Neural cell (in vitro differentiated cells): Measurements from ENCODE around the gene EIF4H. TPM values are rescaled to one million over a fixed set of nuclear protein-coding genes. Genes with fewer than 3 reads are reported as not detected.

Source experiments
- H2AFZ ChIP-seq: fragments of 200-600, 300-800 bp; sonication (generic), shearing (Covaris generic); 2 replicates; pipeline ENCODE4 v1.6.0; 2014; ENCODE audit warnings: low read depth, mild to moderate bottlenecking, antibody characterized with exemption, low read length, moderate library complexity
- H3F3A ChIP-seq: fragments of 200-600 bp; shearing (Covaris generic); 2 replicates; pipeline ENCODE4 v1.6.1; 2016; ENCODE audit warnings: mild to moderate bottlenecking, moderate library complexity, mixed read lengths, antibody characterized with exemption, low read length; ENCODE audit not compliant: insufficient read depth, poor library complexity, severe bottlenecking
- H3K27ac ChIP-seq: fragments of 200-600, 300-800 bp; sonication (generic), shearing (Covaris generic); 2 replicates; pipeline ENCODE4 v1.5.1; 2014; ENCODE audit warnings: mild to moderate bottlenecking, low read length, moderate library complexity
- H3K27me3 ChIP-seq: fragments of 300-800, 200-600 bp; sonication (generic), shearing (Covaris generic); 2 replicates; pipeline ENCODE4 v1.6.0; 2014; ENCODE audit warnings: mild to moderate bottlenecking, low read depth, low read length, moderate library complexity; ENCODE audit not compliant: insufficient read depth
- H3K36me3 ChIP-seq: fragments of 300-800, 200-600 bp; sonication (generic), shearing (Covaris generic); 2 replicates; pipeline ENCODE4 v1.5.1; 2014; ENCODE audit warnings: mild to moderate bottlenecking, antibody characterized with exemption, low read length, moderate library complexity; ENCODE audit not compliant: insufficient read depth
- H3K4me2 ChIP-seq: fragments of 300-800, 200-600 bp; sonication (generic), shearing (Covaris generic); 2 replicates; pipeline ENCODE4 v1.6.0; 2014; ENCODE audit warnings: mild to moderate bottlenecking, low read length
- H3K4me3 ChIP-seq: fragments of 300-800, 200-600 bp; sonication (generic), shearing (Covaris generic); 2 replicates; pipeline ENCODE4 v1.5.1; 2014; ENCODE audit warnings: mild to moderate bottlenecking, low read length, moderate library complexity
- H3K79me2 ChIP-seq: fragments of 200-600 bp; shearing (Covaris generic); replicated peaks from 2 replicates; pipeline ENCODE4 v1.6.0; 2014; ENCODE audit warnings: mild to moderate bottlenecking, low read length, moderate library complexity; ENCODE audit not compliant: insufficient read depth
- H3K9ac ChIP-seq: fragments of 300-800, 200-600 bp; sonication (generic), shearing (Covaris generic); 2 replicates; pipeline ENCODE4 v1.6.1; 2016; ENCODE audit warnings: mild to moderate bottlenecking, low read length, mixed read lengths
- H3K9me2 ChIP-seq: fragments of 200-600 bp; shearing (Covaris generic); 2 replicates; pipeline ENCODE4 v1.6.1; 2016; ENCODE audit warnings: mild to moderate bottlenecking, low read length, mixed read lengths; ENCODE audit not compliant: insufficient read depth
- H3K9me3 ChIP-seq: fragments of 200-600, 300-800 bp; sonication (generic), shearing (Covaris generic); 2 replicates; pipeline ENCODE4 v1.6.1; 2016; ENCODE audit warnings: mild to moderate bottlenecking, mixed run types, low read length, moderate library complexity, mixed read lengths
- H4K20me1 ChIP-seq: fragments of 200-600 bp; shearing (Covaris generic); 2 replicates; pipeline ENCODE4 v1.6.1; 2016; ENCODE audit warnings: mild to moderate bottlenecking, mixed run types; ENCODE audit not compliant: insufficient read depth
- CTCF ChIP-seq: fragments of 450-650 bp; IDR thresholded peaks from 2 replicates; pipeline ENCODE4 v1.5.1; 2014; ENCODE audit warnings: antibody characterized with exemption, mild to moderate bottlenecking, moderate library complexity; ENCODE audit not compliant: poor library complexity, severe bottlenecking
- EP300 ChIP-seq: fragments of 450-650 bp; conservative IDR thresholded peaks from 2 replicates; pipeline ENCODE4 v1.6.1; 2014; ENCODE audit warnings: antibody characterized with exemption, mild to moderate bottlenecking, moderate library complexity; ENCODE audit not compliant: poor library complexity, severe bottlenecking
- EZH2 ChIP-seq: fragments of 200-600, 300-800 bp; shearing (Covaris generic), sonication (generic); IDR thresholded peaks from 2 replicates; pipeline ENCODE4 v1.6.1; 2014; ENCODE audit warnings: antibody characterized with exemption, low read length, borderline replicate concordance, mild to moderate bottlenecking; ENCODE audit not compliant: insufficient read depth, poor library complexity, severe bottlenecking
- MXI1 ChIP-seq: fragments of 450-650 bp; conservative IDR thresholded peaks from 2 replicates; pipeline ENCODE4 v1.6.1; 2014; ENCODE audit warnings: antibody characterized with exemption, mild to moderate bottlenecking; ENCODE audit not compliant: poor library complexity, severe bottlenecking
- POLR2AphosphoS5 ChIP-seq: IDR thresholded peaks from 2 replicates; pipeline ENCODE4 v1.6.1; 2012
- RAD21 ChIP-seq: fragments of 450-650 bp; conservative IDR thresholded peaks from 2 replicates; pipeline ENCODE4 v1.6.1; 2014; ENCODE audit warnings: antibody characterized with exemption, mild to moderate bottlenecking, moderate library complexity
- REST ChIP-seq: IDR thresholded peaks from 2 replicates; pipeline ENCODE4 v1.6.1; 2012; ENCODE audit warnings: borderline replicate concordance
- SMC3 ChIP-seq: fragments of 450-650 bp; conservative IDR thresholded peaks from 2 replicates; pipeline ENCODE4 v1.6.1; 2014; ENCODE audit warnings: antibody characterized with exemption, mild to moderate bottlenecking, moderate library complexity; ENCODE audit not compliant: poor library complexity
- TAF1 ChIP-seq: IDR thresholded peaks from 2 replicates; pipeline ENCODE4 v1.6.1; 2012; ENCODE audit warnings: low read depth
- polyA plus RNA-seq: library from polyadenylated mRNA; depleted of rRNA; stranded (reverse); fragments of >200 nt; gene quantifications from 2 replicates; pipeline ENCODE4 v1.2.3, GENCODE V29; 2014

The EIF4H gene
- polyA plus RNA-seq, 1 donor from 2014 or later: 170 TPM

- Histone ChIP-seq H3K27me3 (no peaks in the 10 kb centered on the region), H2AFZ (no peak overlapping the region), H3K36me3 (no peaks in the 10 kb centered on the region), H3F3A (no peaks in the 10 kb centered on the region), H3K9me3 (no peaks in the 10 kb centered on the region), H3K9me2 (no peaks in the 10 kb centered on the region), H3K4me2 (no peak overlapping the region), H3K9ac (no peak overlapping the region), H4K20me1 (no peaks in the 10 kb centered on the region), H3K27ac (no peak overlapping the region), H3K4me3 (no peak overlapping the region), H3K79me2 (no peaks in the 10 kb centered on the region)
- TF ChIP-seq TAF1 (no peak), REST (no peak), SMC3 (no peak), EZH2 (no peak), POLR2AphosphoS5 (no peak), RAD21 (no peak), CTCF (no peak), EP300 (no peak), MXI1 (no peak)
These were observed 35.0 kb upstream of the EIF4H start for GRCh38 chr7:74138945-74139843.

- Histone ChIP-seq H3K27ac (no peak overlapping the region), H3K79me2 (no peaks in the 10 kb centered on the region), H3K9me3 (no peaks in the 10 kb centered on the region), H3K9ac (no peak overlapping the region), H2AFZ (no peak overlapping the region), H3F3A (no peaks in the 10 kb centered on the region), H3K27me3 (no peaks in the 10 kb centered on the region), H3K36me3 (no peaks in the 10 kb centered on the region), H3K4me2 (no peak overlapping the region), H3K4me3 (no peak overlapping the region), H4K20me1 (no peaks in the 10 kb centered on the region), H3K9me2 (no peaks in the 10 kb centered on the region)
- TF ChIP-seq SMC3: no peak
- TF ChIP-seq POLR2AphosphoS5: no peak
- TF ChIP-seq RAD21: no peak
- TF ChIP-seq REST: no peak
- TF ChIP-seq EP300: no peak
- TF ChIP-seq CTCF: no peak
- TF ChIP-seq TAF1: no peak
- no peak for TF ChIP-seq MXI1
- TF ChIP-seq EZH2: no peak
These were observed 32.5 kb upstream of the EIF4H start for GRCh38 chr7:74141705-74142104.
